IPS-NIHi7 (cell line): Measurements from ENCODE around the gene FRMD4A.
"Not testable (repeated sequence)": the region's sequence is repeated elsewhere in the genome, so short reads cannot be mapped to it uniquely, and the experiment has no call there.

ENCODE experiments used
- DNase-seq: peaks from one replicate; pipeline ENCODE4 v3.0.0; 2012; ENCODE audit warnings: mixed read lengths; ENCODE audit errors: extremely low spot score

Gene FRMD4A

GRCh38 chr10:13722747-13723653 is 607.7 kb downstream of the FRMD4A start:
- DNase-seq, result no peak

GRCh38 chr10:13721486-13721885 is 609.2 kb downstream of the FRMD4A start:
- DNase-seq, result no peak

- no peak for DNase-seq
Measured at GRCh38 chr10:13720699-13721098, 610.0 kb downstream of the FRMD4A start.

DNA sequence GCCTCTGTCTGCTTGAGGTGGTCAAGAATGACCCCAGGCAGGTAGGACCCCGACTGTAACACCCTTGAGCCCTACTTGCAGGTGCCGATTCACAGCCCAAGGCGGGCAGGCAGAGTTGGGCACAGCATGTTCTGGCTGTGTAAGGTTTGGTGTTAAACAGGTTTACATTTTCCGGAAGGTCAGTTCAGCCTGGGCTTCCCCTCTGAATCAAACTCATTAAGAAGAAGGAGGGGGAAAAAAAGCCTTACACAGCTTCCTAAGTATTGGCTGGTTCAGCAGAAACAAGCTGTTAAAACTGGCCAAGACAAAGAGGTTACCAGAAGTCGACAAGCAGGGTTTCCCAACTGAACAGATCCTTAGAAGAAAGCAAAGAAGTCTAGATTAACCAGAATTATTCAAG is 611.3 kb downstream of the FRMD4A start:
- no peak for DNase-seq

DNA sequence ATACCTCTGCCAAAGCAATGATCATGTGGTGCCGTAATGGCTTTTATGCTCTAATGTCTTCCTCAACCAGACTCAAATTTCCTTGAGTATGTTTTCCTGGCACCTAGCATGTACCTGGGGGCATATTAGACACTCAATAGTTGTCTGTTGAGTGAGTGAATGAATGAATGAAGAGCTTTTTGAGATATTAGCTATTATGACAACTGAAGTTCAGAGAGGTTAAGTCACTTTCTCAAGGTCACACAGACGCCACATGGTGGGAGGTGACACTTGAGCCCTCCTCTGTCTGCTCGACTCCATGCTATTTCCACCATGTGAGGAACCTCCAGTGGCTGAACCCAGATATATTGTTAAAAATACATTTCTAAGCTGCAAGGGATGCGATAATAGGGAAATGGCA is 611.9 kb downstream of the FRMD4A start:
- no peak for DNase-seq

GRCh38 chr10:13717936-13718772 is 612.6 kb downstream of the FRMD4A start:
- no peak for DNase-seq

- DNase-seq, result no peak
Measured at GRCh38 chr10:13717571-13717935, 613.2 kb downstream of the FRMD4A start.

DNA sequence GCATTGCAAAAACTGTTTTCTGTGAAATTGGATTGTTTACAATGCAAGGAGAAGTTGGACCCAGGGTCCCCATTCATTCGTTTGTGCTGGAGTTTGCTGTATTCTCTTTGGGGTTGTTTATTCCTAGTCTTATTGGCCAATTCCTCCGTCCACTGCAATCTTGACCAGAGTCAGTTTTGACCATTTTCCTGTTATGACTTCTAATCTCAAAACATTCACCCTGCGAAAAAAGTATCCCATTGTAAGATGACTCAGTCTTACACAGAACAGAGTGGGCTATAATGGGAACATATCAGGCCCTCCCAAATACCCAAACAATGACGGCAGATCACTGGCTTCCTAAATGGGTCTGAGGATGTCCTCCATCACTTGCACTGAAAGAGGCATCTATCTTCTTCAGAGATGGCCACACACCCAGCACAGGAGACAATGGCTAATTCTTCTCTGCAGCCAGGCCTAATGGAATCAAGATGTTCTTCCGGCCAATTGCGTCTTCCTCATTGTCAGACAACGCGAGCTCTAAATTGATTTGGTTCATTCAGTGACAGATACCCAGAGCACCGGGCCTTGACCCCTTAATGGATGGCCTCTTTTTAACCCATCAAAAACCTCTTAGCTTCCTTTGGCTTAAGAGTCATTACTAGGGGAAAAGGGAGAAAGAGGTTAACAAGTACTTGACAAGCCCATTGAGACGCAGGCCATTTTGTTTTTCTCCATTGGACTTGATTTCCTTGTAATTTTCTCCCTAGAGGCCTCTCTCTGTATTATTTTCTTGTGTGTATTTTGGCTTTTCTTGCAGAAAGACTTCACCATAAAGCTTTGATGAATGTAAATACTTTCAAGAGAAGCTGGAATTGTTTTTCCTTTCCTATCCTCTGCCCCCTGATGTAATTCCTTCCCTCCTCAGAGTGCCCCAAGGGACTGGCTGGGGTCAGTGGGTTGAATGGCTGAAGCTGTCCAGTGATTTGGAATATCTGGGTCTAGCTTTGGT is 614.3 kb downstream of the FRMD4A start:
- no peak for DNase-seq

DNA sequence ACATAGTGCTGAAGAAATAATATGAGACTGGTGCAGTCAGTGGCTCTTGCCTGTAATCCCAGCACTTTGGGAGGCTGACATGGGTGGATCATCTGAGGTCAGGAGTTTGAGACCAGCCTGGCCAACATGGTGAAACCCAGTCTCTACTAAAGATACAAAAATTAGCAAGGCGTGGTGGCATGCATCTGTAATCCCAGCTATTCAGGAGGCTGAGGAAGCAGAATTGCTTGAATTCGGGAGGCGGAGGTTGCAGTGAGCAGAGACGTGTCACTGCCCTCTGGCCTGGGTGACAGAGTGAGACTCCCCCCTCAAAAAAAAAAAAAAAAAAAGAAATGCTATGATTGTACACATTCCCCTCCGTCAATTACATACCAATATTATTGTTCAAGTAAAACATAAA is 615.1 kb downstream of the FRMD4A start:
- DNase-seq, result not testable (repeated sequence)

GRCh38 chr10:13715100-13715499 is 615.6 kb downstream of the FRMD4A start:
- no peak for DNase-seq

DNA sequence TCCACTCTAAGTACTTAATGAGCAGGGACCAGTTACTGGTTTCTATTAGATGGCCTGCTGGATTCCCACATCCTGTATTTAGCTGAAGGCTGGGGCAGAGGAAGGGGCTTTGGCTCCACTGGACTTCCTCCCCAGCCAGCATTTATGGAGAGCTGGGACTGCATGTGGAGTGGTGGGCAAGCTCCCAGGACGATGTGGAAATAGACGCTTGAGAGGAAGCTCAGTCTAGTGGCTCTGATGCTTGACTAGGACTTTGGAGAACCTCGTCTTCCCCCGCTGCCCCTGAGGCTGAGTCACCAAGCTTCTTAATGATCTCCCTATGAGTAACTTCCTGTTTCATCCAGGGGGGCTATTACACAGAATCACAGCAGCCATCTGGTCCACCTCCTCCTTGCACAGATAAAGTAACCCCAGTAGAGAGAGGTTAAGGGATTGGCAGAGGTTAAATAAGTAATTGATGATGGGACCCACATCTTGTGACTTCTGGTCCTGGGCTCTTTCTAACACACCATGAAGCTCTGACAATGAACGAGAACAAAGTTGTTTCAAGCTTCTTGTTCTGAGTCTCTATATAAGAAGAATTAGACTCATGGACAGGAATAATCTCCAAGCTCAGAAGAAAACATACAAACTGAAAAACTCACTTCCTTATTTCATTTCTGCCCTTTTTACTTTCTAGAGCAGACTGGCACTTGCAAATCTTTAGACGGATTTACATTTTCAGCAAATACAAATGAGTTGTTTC is 617.7 kb downstream of the FRMD4A start:
- DNase-seq, result no peak

GRCh38 chr10:13712476-13712836 is 618.3 kb downstream of the FRMD4A start:
- DNase-seq, result no peak

DNA sequence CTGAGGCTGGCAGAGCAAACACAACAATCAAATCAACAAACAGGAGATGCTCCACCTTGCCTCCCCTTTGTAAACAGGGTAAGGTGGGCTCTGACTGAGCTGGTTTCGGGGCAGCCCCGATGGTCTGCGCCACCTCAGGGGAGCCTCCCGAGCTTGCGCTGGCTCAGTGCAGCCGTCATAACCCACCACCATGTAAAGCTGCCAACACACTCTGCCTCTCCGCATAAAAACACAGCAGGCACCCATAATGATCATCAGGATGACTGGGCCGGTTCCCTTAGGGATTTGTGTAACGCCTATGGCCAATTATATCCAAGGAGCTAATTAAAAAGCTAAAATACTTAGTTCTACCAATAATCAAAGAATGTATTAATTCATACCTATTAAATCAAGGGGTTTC is 619.4 kb downstream of the FRMD4A start:
- DNase-seq, result no peak

- DNase-seq, result no peak
Measured at GRCh38 chr10:13709931-13710650, 620.6 kb downstream of the FRMD4A start.

DNA sequence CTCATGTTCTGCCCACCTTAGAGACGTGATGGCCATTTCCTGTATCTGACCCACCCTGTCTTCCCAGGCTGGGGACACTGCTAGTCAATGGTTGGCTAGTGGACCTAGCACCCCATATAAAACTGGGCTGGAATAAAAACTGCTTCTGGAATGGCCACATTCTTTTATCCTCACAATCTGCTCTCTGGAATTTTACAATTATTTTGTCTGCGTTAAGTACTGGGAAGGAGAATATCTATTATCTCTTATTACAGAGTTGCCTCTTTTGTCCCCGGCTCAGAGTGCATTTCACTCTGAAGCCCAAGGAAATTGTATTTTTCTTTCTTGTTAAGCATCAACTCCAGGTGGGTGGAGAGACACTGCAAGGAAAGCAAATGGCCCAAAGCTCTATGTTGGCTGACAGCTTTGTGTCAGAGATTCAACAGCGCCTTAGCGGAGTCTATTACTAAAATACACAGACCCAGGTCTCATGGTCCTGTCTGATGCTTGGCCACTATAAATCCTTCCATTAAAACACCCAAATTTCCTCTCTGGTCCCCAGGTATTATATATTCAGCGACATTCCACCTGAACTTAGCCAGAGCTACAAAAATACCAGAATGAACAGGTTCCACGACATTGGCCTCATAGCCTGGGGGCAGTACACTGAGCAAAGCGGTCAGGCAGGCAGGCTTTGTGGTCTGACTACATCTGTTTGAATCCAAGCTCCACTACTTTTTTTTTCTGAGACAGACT is 622.3 kb downstream of the FRMD4A start:
- DNase-seq, result no peak

- peak; percentile 84 for DNase-seq
Measured at GRCh38 chr10:13707156-13707881, 623.4 kb downstream of the FRMD4A start.

GRCh38 chr10:13706604-13707003 is 624.1 kb downstream of the FRMD4A start:
- DNase-seq, result no peak

- no peak for DNase-seq
Measured at GRCh38 chr10:13706175-13706574, 624.5 kb downstream of the FRMD4A start.
